ENCODE measurements around the gene ZNF516. TPM values are rescaled to one million over a fixed set of nuclear protein-coding genes. Genes with fewer than 3 reads are reported as not detected.

The ZNF516 gene
- total and polyA plus RNA-seq, 2 experiments from 2014 or later, result 18.2 to 29.2 TPM

DNA sequence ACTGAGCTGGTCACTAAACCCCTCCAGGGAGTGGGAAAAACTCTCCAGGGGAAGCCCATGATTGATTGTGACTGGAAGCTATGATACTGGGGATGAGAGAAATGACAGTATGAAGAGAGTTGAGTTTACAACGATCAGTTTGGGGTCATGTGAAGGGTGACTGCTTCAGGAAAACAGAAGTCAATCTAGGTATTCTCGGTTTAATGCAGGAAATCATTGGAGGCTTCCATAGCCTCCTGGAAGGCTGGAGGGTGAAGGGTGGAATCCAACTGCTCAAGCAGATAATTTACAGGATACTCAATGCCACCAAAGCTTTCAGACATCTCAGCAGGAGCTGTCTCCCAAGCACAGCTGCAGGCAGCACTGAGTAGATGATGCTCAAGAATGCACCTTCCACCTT, 154.6 kb downstream of the ZNF516 start:
- H3K27me3 ChIP-seq, result no peaks in the 10 kb centered on the region
- H3K36me3 ChIP-seq (replicated peaks; ENCODE audit: insufficient read depth, low read depth), result no peaks in the 10 kb centered on the region
- 77% methylated on average over 2 of the region's 2 CpGs for WGBS (ENCODE audit: low lambda C conversion rate, missing lambda C conversion rate)
- H3K27ac ChIP-seq, result no peak overlapping the region
- no peaks in the 10 kb centered on the region for H4K20me1 ChIP-seq (ENCODE audit: insufficient read depth, poor library complexity, severe bottlenecking)
- no peak overlapping the region for H3K4me2 ChIP-seq
- H3K79me2 ChIP-seq, result no peaks in the 10 kb centered on the region
- no peaks in the 10 kb centered on the region for H3K9me2 ChIP-seq (replicated peaks; ENCODE audit: insufficient read depth)
- TF ChIP-seq, protein P1, sequence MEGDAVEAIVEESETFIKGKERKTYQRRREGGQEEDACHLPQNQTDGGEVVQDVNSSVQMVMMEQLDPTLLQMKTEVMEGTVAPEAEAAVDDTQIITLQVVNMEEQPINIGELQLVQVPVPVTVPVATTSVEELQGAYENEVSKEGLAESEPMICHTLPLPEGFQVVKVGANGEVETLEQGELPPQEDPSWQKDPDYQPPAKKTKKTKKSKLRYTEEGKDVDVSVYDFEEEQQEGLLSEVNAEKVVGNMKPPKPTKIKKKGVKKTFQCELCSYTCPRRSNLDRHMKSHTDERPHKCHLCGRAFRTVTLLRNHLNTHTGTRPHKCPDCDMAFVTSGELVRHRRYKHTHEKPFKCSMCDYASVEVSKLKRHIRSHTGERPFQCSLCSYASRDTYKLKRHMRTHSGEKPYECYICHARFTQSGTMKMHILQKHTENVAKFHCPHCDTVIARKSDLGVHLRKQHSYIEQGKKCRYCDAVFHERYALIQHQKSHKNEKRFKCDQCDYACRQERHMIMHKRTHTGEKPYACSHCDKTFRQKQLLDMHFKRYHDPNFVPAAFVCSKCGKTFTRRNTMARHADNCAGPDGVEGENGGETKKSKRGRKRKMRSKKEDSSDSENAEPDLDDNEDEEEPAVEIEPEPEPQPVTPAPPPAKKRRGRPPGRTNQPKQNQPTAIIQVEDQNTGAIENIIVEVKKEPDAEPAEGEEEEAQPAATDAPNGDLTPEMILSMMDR (IDR thresholded peaks at IDR 0.05; ENCODE audit: poor library complexity), result no peak
- no peak for TF ChIP-seq EZH2phosphoT487 (IDR thresholded peaks at IDR 0.05; ENCODE audit: low read depth, severe bottlenecking, unreplicated experiment)
- TF ChIP-seq EZH2 (IDR thresholded peaks at IDR 0.05; ENCODE audit: borderline replicate concordance), result no peak
- H3K4me1 ChIP-seq (ENCODE audit: insufficient read depth), result no peaks in the 10 kb centered on the region
- no peak for DNase-seq (ENCODE audit: low spot score)
- no peak overlapping the region for H3K4me3 ChIP-seq
- no peaks in the 10 kb centered on the region for H3K9me3 ChIP-seq (ENCODE audit: low read depth)
- no peak overlapping the region for H2AFZ ChIP-seq

- no peak overlapping the region for H2AFZ ChIP-seq
- H3K9me2 ChIP-seq (replicated peaks; ENCODE audit: insufficient read depth), result no peaks in the 10 kb centered on the region
- H3K4me1 ChIP-seq (ENCODE audit: insufficient read depth), result no peaks in the 10 kb centered on the region
- H3K4me2 ChIP-seq, result no peak overlapping the region
- TF ChIP-seq EZH2 (IDR thresholded peaks at IDR 0.05; ENCODE audit: borderline replicate concordance), result no peak
- no peak for TF ChIP-seq EZH2phosphoT487 (IDR thresholded peaks at IDR 0.05; ENCODE audit: low read depth, severe bottlenecking, unreplicated experiment)
- TF ChIP-seq, protein P1 (IDR thresholded peaks at IDR 0.05; ENCODE audit: poor library complexity), result no peak
- H3K27ac ChIP-seq, result no peak overlapping the region
- DNase-seq (ENCODE audit: low spot score), result no peak
- no peaks in the 10 kb centered on the region for H4K20me1 ChIP-seq (ENCODE audit: insufficient read depth, poor library complexity, severe bottlenecking)
- H3K4me3 ChIP-seq, result no peak overlapping the region
- 96% methylated on average over 2 of the region's 2 CpGs for WGBS (ENCODE audit: low lambda C conversion rate, missing lambda C conversion rate)
- H3K27me3 ChIP-seq, result no peaks in the 10 kb centered on the region
- H3K79me2 ChIP-seq, result no peaks in the 10 kb centered on the region
- no peaks in the 10 kb centered on the region for H3K36me3 ChIP-seq (replicated peaks; ENCODE audit: insufficient read depth, low read depth)
- H3K9me3 ChIP-seq (ENCODE audit: low read depth), result no peaks in the 10 kb centered on the region
Observed at GRCh38 chr18:76339246-76339620, 155.8 kb downstream of the ZNF516 start.

DNA sequence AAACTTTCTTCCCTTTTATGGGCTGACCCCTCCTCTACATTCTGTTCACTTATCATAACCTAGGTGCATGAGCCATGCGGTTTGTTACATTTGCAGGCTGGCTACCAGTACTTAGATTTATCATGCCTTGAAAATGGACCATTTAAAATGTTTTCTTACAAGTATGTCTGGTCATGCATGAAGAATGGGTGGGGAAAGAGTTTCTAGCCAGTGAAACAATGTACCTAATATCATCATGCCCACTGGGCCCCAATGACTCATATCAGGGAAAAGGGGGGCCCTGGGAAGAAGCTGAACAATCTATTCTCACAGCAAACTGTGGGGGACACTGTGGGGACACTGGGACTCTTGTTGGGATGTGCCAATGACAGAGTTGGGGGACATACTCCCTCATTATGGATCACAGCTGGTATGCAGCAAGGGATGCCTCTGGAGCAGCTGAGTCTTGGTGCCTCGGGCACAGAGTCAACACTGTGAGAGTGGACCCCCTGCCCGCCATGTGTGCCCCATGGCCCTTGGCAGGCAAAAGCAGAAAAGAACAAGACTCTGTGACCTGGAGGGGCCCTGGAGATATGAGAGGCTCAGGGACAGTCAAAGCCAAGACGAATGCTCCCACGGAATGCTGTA, 156.3 kb downstream of the ZNF516 start:
- Histone ChIP-seq H3K9me2 (replicated peaks; ENCODE audit: insufficient read depth) (no peaks in the 10 kb centered on the region), H3K27me3 (no peaks in the 10 kb centered on the region), H3K4me3 (no peak overlapping the region), H3K9me3 (ENCODE audit: low read depth) (no peaks in the 10 kb centered on the region), H3K4me2 (no peak overlapping the region), H2AFZ (no peak overlapping the region), H3K36me3 (replicated peaks; ENCODE audit: insufficient read depth, low read depth) (no peaks in the 10 kb centered on the region), H3K27ac (no peak overlapping the region), H3K4me1 (ENCODE audit: insufficient read depth) (no peaks in the 10 kb centered on the region), H3K79me2 (no peaks in the 10 kb centered on the region), H4K20me1 (ENCODE audit: insufficient read depth, poor library complexity, severe bottlenecking) (no peaks in the 10 kb centered on the region)
- DNase-seq (ENCODE audit: low spot score), result no peak
- 89% methylated on average over 5 of the region's 5 CpGs for WGBS (ENCODE audit: low lambda C conversion rate, missing lambda C conversion rate)
- TF ChIP-seq EZH2 (IDR thresholded peaks at IDR 0.05; ENCODE audit: borderline replicate concordance), result no peak
- no peak for TF ChIP-seq EZH2phosphoT487 (IDR thresholded peaks at IDR 0.05; ENCODE audit: low read depth, severe bottlenecking, unreplicated experiment)
- TF ChIP-seq, protein P1 (IDR thresholded peaks at IDR 0.05; ENCODE audit: poor library complexity), result no peak

All from hepatocyte (in vitro differentiated cells).